ENCODE data around the gene P2RX3. TPM values are rescaled to one million over a fixed set of nuclear protein-coding genes. Genes with fewer than 3 reads are reported as not detected.

The P2RX3 gene
- total RNA-seq, 4 donors from 2014 or later, result not detected

GRCh38 chr11:57306161-57306876 is 31.8 kb upstream of the P2RX3 start:
- TF ChIP-seq, protein P1, sequence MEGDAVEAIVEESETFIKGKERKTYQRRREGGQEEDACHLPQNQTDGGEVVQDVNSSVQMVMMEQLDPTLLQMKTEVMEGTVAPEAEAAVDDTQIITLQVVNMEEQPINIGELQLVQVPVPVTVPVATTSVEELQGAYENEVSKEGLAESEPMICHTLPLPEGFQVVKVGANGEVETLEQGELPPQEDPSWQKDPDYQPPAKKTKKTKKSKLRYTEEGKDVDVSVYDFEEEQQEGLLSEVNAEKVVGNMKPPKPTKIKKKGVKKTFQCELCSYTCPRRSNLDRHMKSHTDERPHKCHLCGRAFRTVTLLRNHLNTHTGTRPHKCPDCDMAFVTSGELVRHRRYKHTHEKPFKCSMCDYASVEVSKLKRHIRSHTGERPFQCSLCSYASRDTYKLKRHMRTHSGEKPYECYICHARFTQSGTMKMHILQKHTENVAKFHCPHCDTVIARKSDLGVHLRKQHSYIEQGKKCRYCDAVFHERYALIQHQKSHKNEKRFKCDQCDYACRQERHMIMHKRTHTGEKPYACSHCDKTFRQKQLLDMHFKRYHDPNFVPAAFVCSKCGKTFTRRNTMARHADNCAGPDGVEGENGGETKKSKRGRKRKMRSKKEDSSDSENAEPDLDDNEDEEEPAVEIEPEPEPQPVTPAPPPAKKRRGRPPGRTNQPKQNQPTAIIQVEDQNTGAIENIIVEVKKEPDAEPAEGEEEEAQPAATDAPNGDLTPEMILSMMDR (IDR thresholded peaks at IDR 0.05), result no peak
- DNase-seq (ENCODE audit: low spot score) (no peak), ATAC-seq (ENCODE audit: low FRiP score) (no peak)

DNA sequence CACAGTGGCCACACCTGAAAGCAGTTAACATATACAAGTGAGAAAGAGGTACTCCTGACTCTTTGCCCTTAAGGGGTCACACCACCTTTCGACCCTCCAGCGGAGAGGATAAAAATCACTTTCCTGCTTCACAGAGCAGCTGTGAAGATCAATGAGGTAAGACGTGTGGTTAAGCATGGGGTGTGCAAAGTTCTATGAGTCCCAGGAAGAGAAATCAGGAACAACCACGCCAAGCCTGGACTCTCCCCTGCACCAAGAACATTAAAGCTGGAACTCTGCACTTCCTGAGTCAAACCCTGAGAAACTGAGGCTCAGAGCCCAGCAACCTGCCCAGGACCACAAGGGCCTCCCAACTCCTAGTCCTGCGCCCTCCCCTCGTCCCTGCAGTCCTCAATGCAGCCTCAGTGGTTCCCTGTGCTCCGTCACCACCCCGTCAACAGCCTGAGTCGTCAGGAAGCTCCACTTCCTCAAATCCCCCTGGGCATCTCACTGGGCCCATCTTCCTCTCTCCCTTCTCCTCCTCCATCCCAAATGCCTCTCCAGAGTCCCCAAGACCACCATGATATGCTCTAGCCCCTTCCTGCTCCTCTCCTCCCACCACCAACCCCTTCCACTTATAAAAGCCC is 31.1 kb upstream of the P2RX3 start:
- TF ChIP-seq, protein P1 (IDR thresholded peaks at IDR 0.05), result no peak
- ATAC-seq (ENCODE audit: low FRiP score), result no peak
- DNase-seq (ENCODE audit: low spot score), result no peak

- no peak for DNase-seq (ENCODE audit: low spot score)
- TF ChIP-seq, protein P1 (IDR thresholded peaks at IDR 0.05), result no peak
- no peak for ATAC-seq (ENCODE audit: low FRiP score)
Observed at GRCh38 chr11:57307666-57308270, 30.4 kb upstream of the P2RX3 start.

- DNase-seq (ENCODE audit: low spot score) (no peak), ATAC-seq (ENCODE audit: low FRiP score) (no peak)
- TF ChIP-seq, protein P1 (IDR thresholded peaks at IDR 0.05), result no peak
Observed at GRCh38 chr11:57308426-57309060, 29.6 kb upstream of the P2RX3 start.

GRCh38 chr11:57309106-57310059 is 28.8 kb upstream of the P2RX3 start:
- DNase-seq (ENCODE audit: low spot score) (no peak), ATAC-seq (ENCODE audit: low FRiP score) (no peak)
- TF ChIP-seq, protein P1 (IDR thresholded peaks at IDR 0.05), result no peak

DNA sequence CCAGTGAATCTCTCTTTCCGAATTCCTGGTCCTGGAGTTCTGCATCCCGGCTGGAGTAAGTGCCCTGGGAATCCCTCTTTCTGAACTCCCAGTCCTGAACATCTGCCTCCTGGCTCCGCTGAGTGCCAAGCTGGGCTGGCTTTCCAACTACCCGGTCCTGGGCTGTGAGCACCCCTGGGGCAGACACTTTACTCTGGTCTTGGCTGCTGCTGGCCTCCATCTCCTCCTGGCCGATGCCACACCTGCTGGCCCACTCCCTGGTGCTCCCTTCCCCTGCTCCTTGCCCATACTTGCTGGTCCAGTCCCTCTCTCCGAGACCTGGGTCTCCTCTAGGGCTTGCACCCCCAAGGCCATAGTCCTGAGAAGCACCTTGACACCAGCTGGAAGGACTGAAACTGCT is 28.1 kb upstream of the P2RX3 start:
- ATAC-seq (ENCODE audit: low FRiP score), result no peak
- DNase-seq (ENCODE audit: low spot score), result no peak
- TF ChIP-seq, protein P1 (IDR thresholded peaks at IDR 0.05), result no peak
